ENCODE data around the gene PPP2R2B.

GRCh38 chr5:146687630-146688029, 190.9 kb downstream of the PPP2R2B start:
- TF ChIP-seq POLR2A (IDR thresholded peaks at IDR 0.05; ENCODE audit: low read length) (no peak), CTCF (IDR thresholded peaks at IDR 0.05) (no peak), SMC3 (IDR thresholded peaks at IDR 0.05) (no peak), MAZ (IDR thresholded peaks at IDR 0.05; ENCODE audit: borderline replicate concordance, low read depth, low read length) (no peak)
- TF ChIP-seq, protein P1, sequence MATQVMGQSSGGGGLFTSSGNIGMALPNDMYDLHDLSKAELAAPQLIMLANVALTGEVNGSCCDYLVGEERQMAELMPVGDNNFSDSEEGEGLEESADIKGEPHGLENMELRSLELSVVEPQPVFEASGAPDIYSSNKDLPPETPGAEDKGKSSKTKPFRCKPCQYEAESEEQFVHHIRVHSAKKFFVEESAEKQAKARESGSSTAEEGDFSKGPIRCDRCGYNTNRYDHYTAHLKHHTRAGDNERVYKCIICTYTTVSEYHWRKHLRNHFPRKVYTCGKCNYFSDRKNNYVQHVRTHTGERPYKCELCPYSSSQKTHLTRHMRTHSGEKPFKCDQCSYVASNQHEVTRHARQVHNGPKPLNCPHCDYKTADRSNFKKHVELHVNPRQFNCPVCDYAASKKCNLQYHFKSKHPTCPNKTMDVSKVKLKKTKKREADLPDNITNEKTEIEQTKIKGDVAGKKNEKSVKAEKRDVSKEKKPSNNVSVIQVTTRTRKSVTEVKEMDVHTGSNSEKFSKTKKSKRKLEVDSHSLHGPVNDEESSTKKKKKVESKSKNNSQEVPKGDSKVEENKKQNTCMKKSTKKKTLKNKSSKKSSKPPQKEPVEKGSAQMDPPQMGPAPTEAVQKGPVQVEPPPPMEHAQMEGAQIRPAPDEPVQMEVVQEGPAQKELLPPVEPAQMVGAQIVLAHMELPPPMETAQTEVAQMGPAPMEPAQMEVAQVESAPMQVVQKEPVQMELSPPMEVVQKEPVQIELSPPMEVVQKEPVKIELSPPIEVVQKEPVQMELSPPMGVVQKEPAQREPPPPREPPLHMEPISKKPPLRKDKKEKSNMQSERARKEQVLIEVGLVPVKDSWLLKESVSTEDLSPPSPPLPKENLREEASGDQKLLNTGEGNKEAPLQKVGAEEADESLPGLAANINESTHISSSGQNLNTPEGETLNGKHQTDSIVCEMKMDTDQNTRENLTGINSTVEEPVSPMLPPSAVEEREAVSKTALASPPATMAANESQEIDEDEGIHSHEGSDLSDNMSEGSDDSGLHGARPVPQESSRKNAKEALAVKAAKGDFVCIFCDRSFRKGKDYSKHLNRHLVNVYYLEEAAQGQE (IDR thresholded peaks at IDR 0.05): no peak
